ENCODE results near the gene PTGR2.

The PTGR2 gene

GRCh38 chr14:73873660-73874059, 22.0 kb downstream of the PTGR2 start:
- TF ChIP-seq USF1 (IDR thresholded peaks at IDR 0.05) (no peak), MAX (IDR thresholded peaks at IDR 0.05) (no peak), EGR1 (IDR thresholded peaks at IDR 0.05) (no peak), REST (IDR thresholded peaks at IDR 0.05; ENCODE audit: low read depth) (no peak), RAD21 (IDR thresholded peaks at IDR 0.05; ENCODE audit: low read depth) (no peak), EP300 (IDR thresholded peaks at IDR 0.05; ENCODE audit: borderline replicate concordance) (no peak), CREB1 (IDR thresholded peaks at IDR 0.05; ENCODE audit: low read depth) (no peak), TAF1 (IDR thresholded peaks at IDR 0.05; ENCODE audit: low read depth) (no peak), TEAD4 (IDR thresholded peaks at IDR 0.05) (no peak), FOXM1 (IDR thresholded peaks at IDR 0.05; ENCODE audit: borderline replicate concordance, low read depth) (no peak), TCF12 (IDR thresholded peaks at IDR 0.05; ENCODE audit: low read depth) (no peak), NFIC (IDR thresholded peaks at IDR 0.05) (no peak), ZBTB7A (IDR thresholded peaks at IDR 0.05; ENCODE audit: low read depth) (no peak), CEBPB (IDR thresholded peaks at IDR 0.05) (no peak)

- no peak for TF ChIP-seq MAX (IDR thresholded peaks at IDR 0.05)
- no peak for TF ChIP-seq ZBTB7A (IDR thresholded peaks at IDR 0.05; ENCODE audit: low read depth)
- no peak for TF ChIP-seq TEAD4 (IDR thresholded peaks at IDR 0.05)
- TF ChIP-seq REST (IDR thresholded peaks at IDR 0.05; ENCODE audit: low read depth), result no peak
- no peak for TF ChIP-seq TCF12 (IDR thresholded peaks at IDR 0.05; ENCODE audit: low read depth)
- TF ChIP-seq CEBPB (IDR thresholded peaks at IDR 0.05), result no peak
- TF ChIP-seq NFIC (IDR thresholded peaks at IDR 0.05), result no peak
- TF ChIP-seq CREB1 (IDR thresholded peaks at IDR 0.05; ENCODE audit: low read depth), result no peak
- TF ChIP-seq TAF1 (IDR thresholded peaks at IDR 0.05; ENCODE audit: low read depth), result no peak
- no peak for TF ChIP-seq FOXM1 (IDR thresholded peaks at IDR 0.05; ENCODE audit: borderline replicate concordance, low read depth)
- no peak for TF ChIP-seq USF1 (IDR thresholded peaks at IDR 0.05)
- no peak for TF ChIP-seq EP300 (IDR thresholded peaks at IDR 0.05; ENCODE audit: borderline replicate concordance)
- no peak for TF ChIP-seq YY1 (IDR thresholded peaks at IDR 0.05; ENCODE audit: low read depth)
- no peak for TF ChIP-seq RAD21 (IDR thresholded peaks at IDR 0.05; ENCODE audit: low read depth)
Measured at GRCh38 chr14:73877790-73878189, 26.2 kb downstream of the PTGR2 start.

GRCh38 chr14:73878436-73878835, 26.8 kb downstream of the PTGR2 start:
- TF ChIP-seq CEBPB (IDR thresholded peaks at IDR 0.05), result no peak
- no peak for TF ChIP-seq REST (IDR thresholded peaks at IDR 0.05; ENCODE audit: low read depth)
- TF ChIP-seq ZBTB7A (IDR thresholded peaks at IDR 0.05; ENCODE audit: low read depth), result no peak
- no peak for TF ChIP-seq NFIC (IDR thresholded peaks at IDR 0.05)
- TF ChIP-seq TEAD4 (IDR thresholded peaks at IDR 0.05), result no peak
- no peak for TF ChIP-seq MAX (IDR thresholded peaks at IDR 0.05)
- no peak for TF ChIP-seq CREB1 (IDR thresholded peaks at IDR 0.05; ENCODE audit: low read depth)
- TF ChIP-seq TCF12 (IDR thresholded peaks at IDR 0.05; ENCODE audit: low read depth), result no peak
- no peak for TF ChIP-seq USF1 (IDR thresholded peaks at IDR 0.05)
- TF ChIP-seq TAF1 (IDR thresholded peaks at IDR 0.05; ENCODE audit: low read depth), result no peak
- TF ChIP-seq EP300 (IDR thresholded peaks at IDR 0.05; ENCODE audit: borderline replicate concordance), result no peak
- no peak for TF ChIP-seq YY1 (IDR thresholded peaks at IDR 0.05; ENCODE audit: low read depth)

- TF ChIP-seq NFIC (IDR thresholded peaks at IDR 0.05) (no peak), TCF12 (IDR thresholded peaks at IDR 0.05; ENCODE audit: low read depth) (no peak), CREB1 (IDR thresholded peaks at IDR 0.05; ENCODE audit: low read depth) (no peak), TEAD4 (IDR thresholded peaks at IDR 0.05) (no peak), YY1 (IDR thresholded peaks at IDR 0.05; ENCODE audit: low read depth) (no peak), REST (IDR thresholded peaks at IDR 0.05; ENCODE audit: low read depth) (no peak)
Measured at GRCh38 chr14:73879027-73879426, 27.4 kb downstream of the PTGR2 start.

Data from Ishikawa (cell line).